ENCODE results near the gene LIPT2.
"Not testable (repeated sequence)": the region's sequence is repeated elsewhere in the genome, so short reads cannot be mapped to it uniquely, and the experiment has no call there.

GRCh38 chr11:74517592-74517991, 24.1 kb upstream of the LIPT2 start:
- not testable (repeated sequence) for TF ChIP-seq BHLHE40 (IDR thresholded peaks at IDR 0.05; ENCODE audit: borderline replicate concordance); FOXK2 (IDR thresholded peaks at IDR 0.05); FOXM1 (IDR thresholded peaks at IDR 0.05; ENCODE audit: borderline replicate concordance); FOXA1 (IDR thresholded peaks at IDR 0.05); SUZ12 (IDR thresholded peaks at IDR 0.05); PKNOX1 (IDR thresholded peaks at IDR 0.05); ELF4 (IDR thresholded peaks at IDR 0.05); SP1 (IDR thresholded peaks at IDR 0.05); HDGF (IDR thresholded peaks at IDR 0.05; ENCODE audit: borderline replicate concordance); TARDBP (IDR thresholded peaks at IDR 0.05)
